GM18505 (cell line): ENCODE measurements around the gene MSX1.
A peak's percentile ranks its signal among the peaks of the same experiment; 100 is the strongest.

Experiments
- ATAC-seq: cut with Tn5 transposase; IDR thresholded peaks from one replicate; pipeline ENCODE4 v1.9.1; 2021; ENCODE audit not compliant: unreplicated experiment
- POLR2A ChIP-seq: IDR thresholded peaks from 4 replicates; pipeline ENCODE4 v1.6.1; 2011; ENCODE audit warnings: borderline replicate concordance; ENCODE audit not compliant: insufficient read depth, insufficient read length; ENCODE audit errors: extremely low read depth

Gene MSX1

DNA sequence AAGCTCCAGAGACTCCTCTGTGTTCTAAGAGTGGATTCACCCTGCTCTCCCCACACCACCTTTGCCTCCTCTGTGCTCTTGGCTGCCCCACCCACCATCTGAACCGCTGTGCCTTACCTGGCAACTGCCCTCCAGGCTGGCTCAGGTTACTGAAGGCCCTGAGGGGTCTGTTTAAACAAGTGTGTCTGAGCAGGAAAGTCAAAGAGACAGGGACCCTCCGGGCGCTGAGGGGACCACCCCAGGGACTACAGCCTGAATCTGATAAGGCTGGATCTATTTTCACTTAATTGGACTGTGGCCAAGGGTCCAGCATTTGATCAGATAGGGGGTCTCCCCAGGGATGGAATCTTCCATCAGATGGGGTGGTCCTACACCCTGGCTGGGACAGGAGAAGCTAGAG is 10.4 kb upstream of the MSX1 start:
- ATAC-seq, result no peak
- no peak for TF ChIP-seq POLR2A

- TF ChIP-seq POLR2A, result no peak
- ATAC-seq, result no peak
Measured at GRCh38 chr4:4849524-4850193, 9.8 kb upstream of the MSX1 start.

DNA sequence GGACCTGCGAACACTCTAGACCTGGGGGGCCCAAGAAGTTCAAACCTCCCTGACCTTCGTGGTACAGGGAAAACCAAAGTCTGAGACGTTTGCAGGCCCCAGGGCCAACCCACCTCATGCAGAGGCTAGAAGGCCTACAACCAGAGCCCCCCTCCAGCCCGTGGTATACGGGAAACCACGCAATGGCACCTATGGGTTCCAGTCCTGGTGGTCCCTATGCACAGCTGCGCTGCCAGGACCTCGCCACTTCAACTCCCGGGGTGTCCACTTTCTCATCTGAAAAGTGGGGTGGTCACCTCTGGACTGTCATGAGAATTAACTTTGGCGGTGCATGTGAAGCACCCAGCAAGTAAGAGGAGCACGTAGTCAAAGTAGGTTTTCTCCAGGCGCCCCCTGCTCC is 8.4 kb upstream of the MSX1 start:
- no peak for TF ChIP-seq POLR2A
- no peak for ATAC-seq

DNA sequence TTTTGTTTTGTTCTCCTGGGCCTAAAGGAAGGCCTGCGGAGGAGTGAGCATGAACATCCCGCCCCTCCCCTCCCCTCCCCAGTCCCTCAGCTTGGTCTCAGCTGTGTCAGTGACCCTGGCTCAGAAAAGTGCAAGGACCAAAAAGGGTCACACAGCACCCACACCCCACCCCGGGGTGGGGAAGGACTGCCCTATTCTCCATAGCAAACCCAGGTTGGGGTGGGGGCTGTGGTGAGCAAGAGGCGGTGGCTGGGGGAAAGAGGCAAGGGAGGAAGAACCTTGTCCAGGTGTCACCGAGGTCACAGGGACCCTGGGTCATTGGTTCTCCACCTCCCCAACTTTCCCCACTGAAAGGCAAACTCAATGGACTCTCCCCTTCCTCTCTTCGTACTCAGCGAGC is 7.6 kb upstream of the MSX1 start:
- TF ChIP-seq POLR2A, result no peak
- no peak for ATAC-seq

- ATAC-seq, result peak; percentile 43
- TF ChIP-seq POLR2A, result no peak
Measured at GRCh38 chr4:4852591-4853362, 6.7 kb upstream of the MSX1 start.

- peak; percentile 20 for ATAC-seq
- no peak for TF ChIP-seq POLR2A
Measured at GRCh38 chr4:4853371-4853823, 6.1 kb upstream of the MSX1 start.

- ATAC-seq, result no peak
- no peak for TF ChIP-seq POLR2A
Measured at GRCh38 chr4:4853921-4854648, 5.4 kb upstream of the MSX1 start.

- TF ChIP-seq POLR2A, result no peak
- ATAC-seq, result no peak
Measured at GRCh38 chr4:4854649-4855295, 4.7 kb upstream of the MSX1 start.

DNA sequence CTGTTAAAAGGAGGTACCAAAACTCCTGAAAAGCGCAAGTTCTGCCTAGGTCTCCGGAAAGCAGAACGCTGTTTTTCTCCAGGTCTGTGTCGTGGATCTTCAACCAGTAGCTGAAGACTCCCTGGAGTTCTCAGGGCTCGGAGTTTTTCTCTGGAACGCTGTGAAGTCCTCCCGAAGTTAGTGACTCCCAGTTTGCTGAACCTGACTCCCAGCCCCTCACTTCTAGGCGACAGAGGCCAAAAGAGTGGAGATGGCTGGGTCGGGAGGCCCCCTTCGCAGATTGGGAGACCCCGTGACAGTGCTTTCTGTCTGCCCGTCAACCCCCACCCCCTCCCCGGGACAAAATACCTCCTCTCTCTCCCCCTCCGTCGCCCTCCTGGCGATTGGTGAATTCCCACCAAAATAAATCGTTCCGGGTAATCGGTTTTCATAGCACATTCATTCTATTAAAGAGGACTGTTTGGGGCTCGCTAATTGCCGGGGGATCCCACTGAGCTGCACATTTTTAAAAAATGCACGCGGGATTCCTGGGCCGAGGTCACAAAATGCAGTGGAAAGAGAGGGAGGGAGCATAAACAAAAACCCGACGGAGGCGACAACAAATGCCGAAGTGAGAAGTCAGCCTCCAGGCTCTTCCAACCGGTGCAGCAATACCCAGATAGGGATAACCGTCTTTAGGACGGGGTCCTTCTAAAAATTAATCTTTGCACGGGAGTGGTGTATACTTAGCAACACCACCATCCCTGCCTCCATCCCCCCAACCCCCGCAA is 4.0 kb upstream of the MSX1 start:
- no peak for TF ChIP-seq POLR2A
- no peak for ATAC-seq

DNA sequence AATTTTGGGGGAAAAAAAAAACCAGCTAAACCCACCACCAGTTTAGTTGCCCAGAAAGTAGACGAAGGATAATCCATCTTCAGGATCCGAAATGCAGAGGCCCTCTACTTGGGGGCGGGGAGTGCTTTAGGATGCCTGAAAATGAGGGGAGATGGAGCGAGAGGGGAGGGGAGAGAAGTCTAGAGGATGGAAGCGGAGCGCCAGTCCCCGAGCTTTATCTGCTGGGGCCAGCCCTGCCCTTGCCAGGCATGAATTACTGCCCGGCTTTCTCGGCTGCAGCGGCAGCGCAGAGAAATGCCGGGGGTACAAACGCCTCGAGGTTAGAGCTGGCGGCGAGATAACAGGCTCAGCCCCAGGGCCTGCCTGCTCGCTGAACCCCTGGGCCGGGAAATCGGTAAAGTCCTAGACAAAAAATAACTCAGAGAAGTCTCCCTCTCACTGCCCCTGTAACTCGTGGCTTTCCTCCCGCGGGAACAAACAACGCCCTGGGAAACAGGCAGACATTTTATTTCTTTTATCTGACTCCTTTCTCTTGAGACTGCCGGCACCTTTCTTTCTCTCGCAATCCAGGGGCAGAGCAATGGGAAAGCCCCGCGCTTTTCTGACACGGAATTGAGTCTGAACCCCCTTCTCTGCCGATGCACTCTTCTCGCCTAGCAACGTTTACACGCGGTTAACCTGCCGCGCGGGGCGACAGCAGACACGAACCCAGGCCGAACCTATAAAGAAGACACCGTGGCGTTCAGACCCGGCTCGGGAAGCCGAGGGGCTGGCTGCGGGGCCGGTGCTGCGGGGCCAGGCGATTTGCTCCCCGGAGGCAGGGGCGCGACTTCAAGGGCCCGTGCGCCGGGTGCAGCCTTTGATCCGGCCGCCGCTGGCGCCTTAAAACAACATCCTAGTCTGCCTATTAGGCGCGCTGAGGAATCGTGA is 3.1 kb upstream of the MSX1 start:
- ATAC-seq, result no peak
- no peak for TF ChIP-seq POLR2A

GRCh38 chr4:4857001-4857808 is 2.3 kb upstream of the MSX1 start:
- TF ChIP-seq POLR2A, result no peak
- ATAC-seq, result no peak

DNA sequence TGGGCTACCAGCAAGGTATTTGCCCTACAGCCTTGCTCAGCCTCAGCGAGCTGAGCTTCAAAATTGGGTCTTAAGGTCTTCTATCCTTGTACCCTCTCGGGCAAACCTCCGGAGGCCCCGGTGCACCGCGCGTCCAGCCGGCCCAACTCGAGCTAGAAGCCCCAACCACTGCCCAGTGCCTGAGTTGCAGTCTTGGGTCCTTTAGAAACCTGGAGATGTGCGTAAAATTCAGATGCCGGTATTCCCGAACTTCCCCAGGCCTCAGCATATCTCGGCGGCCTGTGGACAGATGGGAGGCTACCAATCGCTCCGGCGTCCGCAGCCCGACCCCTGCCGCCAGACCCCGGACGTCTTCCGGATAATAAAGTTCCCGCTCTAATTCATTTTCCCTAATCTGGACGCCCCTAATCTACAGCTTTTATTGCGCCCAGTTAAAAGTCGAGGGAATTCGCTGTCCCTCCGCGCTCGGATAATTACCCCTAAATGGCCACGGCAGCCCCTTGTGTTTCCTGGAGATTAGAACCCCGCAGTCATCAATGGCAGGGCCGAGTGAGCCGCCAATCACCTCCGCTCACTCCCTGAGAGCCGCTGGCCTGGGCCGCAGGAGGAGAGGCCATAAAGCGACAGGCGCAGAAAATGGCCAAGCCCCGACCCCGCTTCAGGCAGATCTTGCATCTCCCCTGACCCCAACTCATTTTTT is 1.5 kb upstream of the MSX1 start:
- ATAC-seq, result no peak
- no peak for TF ChIP-seq POLR2A
